HCT116 (cell line): ENCODE measurements around the gene SUPT4H1.

Source experiments
- EGR1 ChIP-seq: IDR thresholded peaks from 2 replicates; pipeline ENCODE4 v1.6.1; 2012; ENCODE audit warnings: low read depth
- EZH2 ChIP-seq: fragments of 200-600 bp; sonication (generic); IDR thresholded peaks from 2 replicates; pipeline ENCODE4 v1.6.1; 2017; ENCODE audit warnings: antibody characterized with exemption, mixed run types
- FOSL1 ChIP-seq: IDR thresholded peaks from 2 replicates; pipeline ENCODE4 v1.6.1; 2012; ENCODE audit warnings: low read depth
- JUND ChIP-seq: IDR thresholded peaks from 2 replicates; pipeline ENCODE4 v1.6.1; 2012
- POLR2A ChIP-seq: IDR thresholded peaks from 2 replicates; pipeline ENCODE4 v1.7.0; 2011; ENCODE audit warnings: borderline replicate concordance; ENCODE audit not compliant: insufficient read depth, insufficient read length; ENCODE audit errors: extremely low read depth
- POLR2AphosphoS5 ChIP-seq: IDR thresholded peaks from 2 replicates; pipeline ENCODE4 v1.6.1; 2011; ENCODE audit warnings: mild to moderate bottlenecking, low read depth, low read length, moderate library complexity
- RAD21 ChIP-seq: IDR thresholded peaks from 2 replicates; pipeline ENCODE4 v1.6.1; 2012; ENCODE audit warnings: low read depth, mild to moderate bottlenecking
- SIN3A ChIP-seq: IDR thresholded peaks from 2 replicates; pipeline ENCODE4 v1.6.1; 2012; ENCODE audit warnings: low read depth
- SRF ChIP-seq: IDR thresholded peaks from 2 replicates; pipeline ENCODE4 v1.6.1; 2012; ENCODE audit warnings: low read depth
- ZNF274 ChIP-seq: fragments of 200-500 bp; sonication (Bioruptor generic); IDR thresholded peaks from 2 replicates; pipeline ENCODE4 v1.6.1; 2014; ENCODE audit warnings: mild to moderate bottlenecking, low read depth, low read length, inconsistent platforms
- TF ChIP-seq, protein P1 (sequence below), 3 experiments: fragments of 200-600 bp in 1 of 3; sonication (generic) in 1 of 3; IDR thresholded peaks in 2 of 3; conservative IDR thresholded peaks in 1 of 3; 2 replicates each; pipeline ENCODE4 v1.5.1; 2012 to 2017; ENCODE audit warnings: low read depth in 2 of 3, low read length in 2 of 3, antibody characterized with exemption in 1 of 3, borderline replicate concordance in 1 of 3, control low read depth in 1 of 3, mild to moderate bottlenecking in 1 of 3, mixed read lengths in 1 of 3, mixed run types in 1 of 3, moderate library complexity in 1 of 3; ENCODE audit not compliant: insufficient read depth in 1 of 3
- TF ChIP-seq, protein P2 (sequence below): IDR thresholded peaks from 2 replicates; pipeline ENCODE4 v1.6.1; 2012; ENCODE audit warnings: low read depth
- TF ChIP-seq, protein P3 (sequence below): IDR thresholded peaks from 2 replicates; pipeline ENCODE4 v1.6.1; 2012
- TF ChIP-seq, protein P4 (sequence below): IDR thresholded peaks from 2 replicates; pipeline ENCODE4 v1.6.1; 2012

DNA sequence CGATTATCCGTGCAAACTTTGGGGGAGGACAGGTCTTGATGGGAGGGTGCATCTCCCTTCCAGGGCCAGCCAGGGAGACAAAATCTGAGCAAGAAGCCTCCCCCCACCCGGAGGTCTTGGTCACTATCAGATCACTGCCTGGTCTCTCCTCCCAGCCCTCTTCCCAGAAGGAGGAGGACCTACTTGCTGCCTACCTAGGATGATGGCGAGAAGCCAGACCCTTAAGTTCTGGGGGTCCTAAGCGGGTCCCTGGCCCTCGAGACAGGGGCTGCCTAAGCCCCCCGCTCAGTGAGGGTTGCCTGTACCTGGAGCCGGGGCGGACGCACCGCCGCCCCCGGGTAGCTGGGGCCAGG lies 28.0 kb downstream of the SUPT4H1 start:
- TF ChIP-seq, protein P1, sequence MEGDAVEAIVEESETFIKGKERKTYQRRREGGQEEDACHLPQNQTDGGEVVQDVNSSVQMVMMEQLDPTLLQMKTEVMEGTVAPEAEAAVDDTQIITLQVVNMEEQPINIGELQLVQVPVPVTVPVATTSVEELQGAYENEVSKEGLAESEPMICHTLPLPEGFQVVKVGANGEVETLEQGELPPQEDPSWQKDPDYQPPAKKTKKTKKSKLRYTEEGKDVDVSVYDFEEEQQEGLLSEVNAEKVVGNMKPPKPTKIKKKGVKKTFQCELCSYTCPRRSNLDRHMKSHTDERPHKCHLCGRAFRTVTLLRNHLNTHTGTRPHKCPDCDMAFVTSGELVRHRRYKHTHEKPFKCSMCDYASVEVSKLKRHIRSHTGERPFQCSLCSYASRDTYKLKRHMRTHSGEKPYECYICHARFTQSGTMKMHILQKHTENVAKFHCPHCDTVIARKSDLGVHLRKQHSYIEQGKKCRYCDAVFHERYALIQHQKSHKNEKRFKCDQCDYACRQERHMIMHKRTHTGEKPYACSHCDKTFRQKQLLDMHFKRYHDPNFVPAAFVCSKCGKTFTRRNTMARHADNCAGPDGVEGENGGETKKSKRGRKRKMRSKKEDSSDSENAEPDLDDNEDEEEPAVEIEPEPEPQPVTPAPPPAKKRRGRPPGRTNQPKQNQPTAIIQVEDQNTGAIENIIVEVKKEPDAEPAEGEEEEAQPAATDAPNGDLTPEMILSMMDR (IDR thresholded peaks at IDR 0.05 in 2 of 3, conservative IDR thresholded peaks at IDR 0.05 in 1 of 3; ENCODE audit: borderline replicate concordance in 1 of 3, insufficient read depth in 1 of 3, low read depth in 2 of 3, low read length in 2 of 3): no peak
- TF ChIP-seq SIN3A (no peak), RAD21 (no peak), POLR2AphosphoS5 (no peak), POLR2A (no peak), FOSL1 (no peak), SRF (no peak), EZH2 (no peak), ZNF274 (no peak), EGR1 (no peak), JUND (no peak)
- TF ChIP-seq, protein P2, sequence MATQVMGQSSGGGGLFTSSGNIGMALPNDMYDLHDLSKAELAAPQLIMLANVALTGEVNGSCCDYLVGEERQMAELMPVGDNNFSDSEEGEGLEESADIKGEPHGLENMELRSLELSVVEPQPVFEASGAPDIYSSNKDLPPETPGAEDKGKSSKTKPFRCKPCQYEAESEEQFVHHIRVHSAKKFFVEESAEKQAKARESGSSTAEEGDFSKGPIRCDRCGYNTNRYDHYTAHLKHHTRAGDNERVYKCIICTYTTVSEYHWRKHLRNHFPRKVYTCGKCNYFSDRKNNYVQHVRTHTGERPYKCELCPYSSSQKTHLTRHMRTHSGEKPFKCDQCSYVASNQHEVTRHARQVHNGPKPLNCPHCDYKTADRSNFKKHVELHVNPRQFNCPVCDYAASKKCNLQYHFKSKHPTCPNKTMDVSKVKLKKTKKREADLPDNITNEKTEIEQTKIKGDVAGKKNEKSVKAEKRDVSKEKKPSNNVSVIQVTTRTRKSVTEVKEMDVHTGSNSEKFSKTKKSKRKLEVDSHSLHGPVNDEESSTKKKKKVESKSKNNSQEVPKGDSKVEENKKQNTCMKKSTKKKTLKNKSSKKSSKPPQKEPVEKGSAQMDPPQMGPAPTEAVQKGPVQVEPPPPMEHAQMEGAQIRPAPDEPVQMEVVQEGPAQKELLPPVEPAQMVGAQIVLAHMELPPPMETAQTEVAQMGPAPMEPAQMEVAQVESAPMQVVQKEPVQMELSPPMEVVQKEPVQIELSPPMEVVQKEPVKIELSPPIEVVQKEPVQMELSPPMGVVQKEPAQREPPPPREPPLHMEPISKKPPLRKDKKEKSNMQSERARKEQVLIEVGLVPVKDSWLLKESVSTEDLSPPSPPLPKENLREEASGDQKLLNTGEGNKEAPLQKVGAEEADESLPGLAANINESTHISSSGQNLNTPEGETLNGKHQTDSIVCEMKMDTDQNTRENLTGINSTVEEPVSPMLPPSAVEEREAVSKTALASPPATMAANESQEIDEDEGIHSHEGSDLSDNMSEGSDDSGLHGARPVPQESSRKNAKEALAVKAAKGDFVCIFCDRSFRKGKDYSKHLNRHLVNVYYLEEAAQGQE: no peak
- TF ChIP-seq, protein P3, sequence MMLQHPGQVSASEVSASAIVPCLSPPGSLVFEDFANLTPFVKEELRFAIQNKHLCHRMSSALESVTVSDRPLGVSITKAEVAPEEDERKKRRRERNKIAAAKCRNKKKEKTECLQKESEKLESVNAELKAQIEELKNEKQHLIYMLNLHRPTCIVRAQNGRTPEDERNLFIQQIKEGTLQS: no peak
- TF ChIP-seq, protein P4, sequence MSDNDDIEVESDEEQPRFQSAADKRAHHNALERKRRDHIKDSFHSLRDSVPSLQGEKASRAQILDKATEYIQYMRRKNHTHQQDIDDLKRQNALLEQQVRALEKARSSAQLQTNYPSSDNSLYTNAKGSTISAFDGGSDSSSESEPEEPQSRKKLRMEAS: no peak
